ENCODE results near the gene ABCC10.
"Not testable (repeated sequence)": the region's sequence is repeated elsewhere in the genome, so short reads cannot be mapped to it uniquely, and the experiment has no call there.

The ABCC10 gene

DNA sequence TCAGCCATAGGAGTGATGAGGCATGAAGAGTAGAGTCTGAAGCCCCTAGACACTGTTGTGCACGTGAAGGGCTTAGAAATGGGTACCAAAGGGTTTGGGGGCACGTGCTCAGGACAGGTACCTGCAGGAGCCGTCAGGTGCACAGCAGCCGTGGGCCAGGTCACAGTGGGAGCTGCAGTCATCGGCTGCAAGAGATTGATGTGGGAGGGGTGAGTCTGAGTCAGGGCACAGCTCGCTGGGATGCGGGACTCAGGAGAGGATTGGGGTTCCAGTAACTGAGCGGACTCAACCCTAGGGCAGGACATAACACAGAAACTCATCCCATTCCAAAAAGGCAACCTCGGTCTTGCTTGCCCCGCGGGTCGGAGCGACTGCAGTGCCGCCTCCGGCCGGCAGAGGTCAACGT is 27.0 kb downstream of the ABCC10 start:
- CTCF ChIA-PET, result interaction anchor here (0.6 to 2.7 kb wide), 11 partner anchors 12 to 172 kb away, joined by 3 to 14 read pairs (median 4); no protein-coding TSS in a partner anchor
- peak; percentile 71 for DNase-seq (ENCODE audit: low spot score)
- TF ChIP-seq, protein P1, sequence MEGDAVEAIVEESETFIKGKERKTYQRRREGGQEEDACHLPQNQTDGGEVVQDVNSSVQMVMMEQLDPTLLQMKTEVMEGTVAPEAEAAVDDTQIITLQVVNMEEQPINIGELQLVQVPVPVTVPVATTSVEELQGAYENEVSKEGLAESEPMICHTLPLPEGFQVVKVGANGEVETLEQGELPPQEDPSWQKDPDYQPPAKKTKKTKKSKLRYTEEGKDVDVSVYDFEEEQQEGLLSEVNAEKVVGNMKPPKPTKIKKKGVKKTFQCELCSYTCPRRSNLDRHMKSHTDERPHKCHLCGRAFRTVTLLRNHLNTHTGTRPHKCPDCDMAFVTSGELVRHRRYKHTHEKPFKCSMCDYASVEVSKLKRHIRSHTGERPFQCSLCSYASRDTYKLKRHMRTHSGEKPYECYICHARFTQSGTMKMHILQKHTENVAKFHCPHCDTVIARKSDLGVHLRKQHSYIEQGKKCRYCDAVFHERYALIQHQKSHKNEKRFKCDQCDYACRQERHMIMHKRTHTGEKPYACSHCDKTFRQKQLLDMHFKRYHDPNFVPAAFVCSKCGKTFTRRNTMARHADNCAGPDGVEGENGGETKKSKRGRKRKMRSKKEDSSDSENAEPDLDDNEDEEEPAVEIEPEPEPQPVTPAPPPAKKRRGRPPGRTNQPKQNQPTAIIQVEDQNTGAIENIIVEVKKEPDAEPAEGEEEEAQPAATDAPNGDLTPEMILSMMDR (conservative IDR thresholded peaks at IDR 0.05; ENCODE audit: low read depth), result peak; percentile 94
- H3K27ac ChIP-seq, result peak overlapping the region; percentile 90
- POLR2A ChIA-PET (ENCODE audit: low non-redundant PET), result no interaction called here

DNA sequence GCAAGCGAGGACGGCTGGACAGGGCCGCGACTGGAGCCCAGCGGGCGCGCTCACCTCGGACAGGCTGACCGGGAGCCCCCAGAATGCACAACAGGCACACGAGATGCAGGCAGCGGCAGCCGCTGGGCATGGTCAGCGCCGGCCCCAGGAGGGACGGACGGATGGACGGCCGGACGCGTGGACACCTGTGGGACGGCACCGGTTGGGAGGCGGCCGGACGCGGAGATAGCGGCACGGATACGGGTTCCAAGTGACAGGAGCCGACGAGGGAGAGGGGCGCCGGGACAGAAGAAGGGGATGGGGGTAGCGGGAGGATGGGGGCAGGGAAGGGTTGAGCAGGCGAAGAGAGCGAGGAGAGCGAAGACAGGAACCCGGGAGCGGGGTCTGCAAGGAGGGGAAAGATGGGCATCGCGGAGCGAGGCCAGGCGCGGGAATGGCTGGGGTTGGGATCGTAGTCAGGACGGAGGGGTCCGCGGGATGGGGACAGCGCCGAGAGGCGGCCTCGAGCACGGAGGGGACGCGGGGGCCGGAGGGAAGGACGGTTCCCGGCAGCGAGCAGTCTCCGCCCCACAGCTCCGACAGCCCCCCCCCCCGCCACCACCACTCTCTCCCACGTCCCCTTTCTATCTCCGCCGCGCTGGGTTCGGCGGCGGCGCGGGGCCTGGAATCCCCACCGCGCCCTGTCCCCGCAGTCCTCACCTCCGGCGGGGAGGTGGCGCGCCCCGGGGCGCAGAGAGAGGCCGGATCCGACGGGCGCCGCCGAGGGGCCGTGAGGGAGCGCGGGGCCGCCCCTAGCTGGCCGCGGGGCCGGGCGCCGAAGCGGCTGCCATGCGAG is 27.6 kb downstream of the ABCC10 start:
- peak; percentile 50 for DNase-seq (ENCODE audit: low spot score)
- CTCF ChIA-PET, result interaction anchor here (0.6 to 2.7 kb wide), 7 partner anchors 11 to 172 kb away, joined by 3 to 14 read pairs (median 5); no protein-coding TSS in a partner anchor
- POLR2A ChIA-PET (ENCODE audit: low non-redundant PET), result no interaction called here
- H3K27ac ChIP-seq, result peak overlapping the region; percentile 90
- TF ChIP-seq, protein P1 (conservative IDR thresholded peaks at IDR 0.05; ENCODE audit: low read depth), result peak; percentile 57; the same call in 1 of the 2 replicates

DNA sequence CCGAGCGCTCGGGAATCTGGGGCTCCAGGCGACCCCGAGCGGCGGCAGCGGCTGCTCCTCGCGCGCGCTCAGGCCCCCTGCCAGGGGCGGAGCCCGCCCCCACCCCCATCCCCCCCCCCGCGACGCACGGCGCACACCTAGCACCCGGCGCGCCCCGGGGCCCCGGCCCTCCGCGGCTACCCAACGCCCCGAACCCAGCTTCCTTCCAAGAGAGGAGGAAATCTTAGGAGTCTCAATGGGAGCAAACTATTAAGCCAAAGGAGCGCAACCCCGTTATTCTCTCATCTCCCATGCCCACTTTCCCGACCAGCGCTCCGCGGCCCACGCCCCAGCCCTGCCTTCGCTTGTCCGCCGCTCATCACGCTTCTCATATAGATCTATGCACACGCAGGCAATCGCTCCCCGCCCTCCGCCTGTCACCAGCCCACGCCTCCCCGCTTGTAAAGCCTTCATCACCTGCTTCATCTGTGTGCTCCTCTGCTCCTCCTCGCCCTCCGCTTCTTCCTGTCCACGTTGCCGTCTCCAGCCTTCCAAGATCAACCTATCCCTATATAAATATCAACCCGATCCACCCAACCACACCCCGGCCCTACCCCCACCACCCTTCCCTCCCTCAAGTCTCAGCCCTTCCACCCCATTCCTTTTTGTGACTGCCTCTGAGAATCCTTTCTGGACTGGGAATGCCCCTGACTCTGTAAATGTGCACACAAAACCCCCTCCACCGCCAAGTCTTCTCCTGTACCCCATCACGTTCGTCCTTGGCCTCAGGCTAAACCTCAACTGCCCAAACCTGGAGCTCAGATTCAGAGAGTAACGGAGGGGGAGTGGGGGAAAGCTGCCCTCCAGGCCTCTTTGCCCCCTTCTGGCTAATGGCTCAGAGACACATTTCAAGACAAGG is 28.4 kb downstream of the ABCC10 start, which contains the start of gene DLK2:
Gene DLK2, minus strand, starts transcription at position 18 of the 898 bp plus-strand sequence. CDS start 723 bp downstream, outside the sequence.
- peak within 1 kb of the TSS; percentile 90 for H3K27ac ChIP-seq
- CTCF ChIA-PET, result interaction anchor here (0.5 to 3.0 kb wide), 7 partner anchors 15 to 51 kb away, joined by 3 to 14 read pairs (median 5); no protein-coding TSS in a partner anchor
- peak; percentile 73 for DNase-seq (ENCODE audit: low spot score)
- TF ChIP-seq, protein P1 (conservative IDR thresholded peaks at IDR 0.05; ENCODE audit: low read depth), result no peak
- POLR2A ChIA-PET (ENCODE audit: low non-redundant PET), result no interaction called here

DNA sequence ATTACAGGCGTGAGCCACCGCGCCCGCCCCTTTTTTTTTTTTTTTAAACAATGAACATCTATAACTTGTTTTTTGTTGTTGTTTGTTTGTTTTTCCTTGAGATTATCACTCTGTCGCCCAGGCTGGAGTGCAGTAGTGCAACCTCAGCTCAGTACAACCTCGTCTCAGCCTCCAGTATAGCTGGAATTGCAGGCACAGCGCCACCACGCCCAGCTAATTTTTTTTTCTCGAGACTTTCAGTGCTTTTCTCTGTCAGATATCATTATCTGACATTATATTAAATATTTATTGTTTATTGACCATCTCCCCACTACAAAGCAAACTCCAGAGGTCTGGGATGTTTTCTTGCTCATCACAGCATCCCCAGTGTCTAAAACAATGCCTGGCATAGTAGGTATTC is 30.3 kb downstream of the ABCC10 start:
- no peak overlapping the region for H3K27ac ChIP-seq
- POLR2A ChIA-PET (ENCODE audit: low non-redundant PET), result no interaction called here
- TF ChIP-seq, protein P1 (conservative IDR thresholded peaks at IDR 0.05; ENCODE audit: low read depth), result no peak

DNA sequence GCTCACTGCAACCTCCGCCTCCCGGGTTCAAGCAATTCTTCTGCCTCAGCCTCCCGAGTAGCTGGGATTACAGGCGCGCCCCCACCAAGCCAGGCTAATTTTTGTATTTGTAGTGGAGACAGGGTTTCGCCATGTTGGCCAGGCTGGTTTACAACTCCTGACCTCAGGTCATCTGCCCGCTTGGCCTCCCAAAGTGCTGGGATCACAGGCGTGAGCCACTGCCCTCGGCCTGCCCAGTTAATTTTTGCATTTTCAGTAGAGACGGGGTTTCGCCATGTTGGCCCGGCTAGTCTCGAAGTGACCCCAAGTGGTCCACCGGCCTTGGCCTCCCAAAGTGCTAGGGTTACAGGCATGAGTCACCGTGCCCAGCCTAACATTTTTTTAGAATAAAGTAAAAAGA is 30.8 kb downstream of the ABCC10 start:
- CTCF ChIA-PET, result interaction anchor here (0.7 to 3.0 kb wide), 2 partner anchors 49 to 142 kb away, joined by 3 to 13 read pairs; no protein-coding TSS in a partner anchor
- DNase-seq (ENCODE audit: low spot score); H3K27ac ChIP-seq; POLR2A ChIA-PET (ENCODE audit: low non-redundant PET): not testable (repeated sequence)

More for the DNA sequence above, 30.3 kb downstream of the ABCC10 start:
- CTCF ChIA-PET, result interaction anchor here (0.7 to 3.0 kb wide), 2 partner anchors 49 to 142 kb away, joined by 3 to 13 read pairs; no protein-coding TSS in a partner anchor
- DNase-seq (ENCODE audit: low spot score), result no peak

DNA sequence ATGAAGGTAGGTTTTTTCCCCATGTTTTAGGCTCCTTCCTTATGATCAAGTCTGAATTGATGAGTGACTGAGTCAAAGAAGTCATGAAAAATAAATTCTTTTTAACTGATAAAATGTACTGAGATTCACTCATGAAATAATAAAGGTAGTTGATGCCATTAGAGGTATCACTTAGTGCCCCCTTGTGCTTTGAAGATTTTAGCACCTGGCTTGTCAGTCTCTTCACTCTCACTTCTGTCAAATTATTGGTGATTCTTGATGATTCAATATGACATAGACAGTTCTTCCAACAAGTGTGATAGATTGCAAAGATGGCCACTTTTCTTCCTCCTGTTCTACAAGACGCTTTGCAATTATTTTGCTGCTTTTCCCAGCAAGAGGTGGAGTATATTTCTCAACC is 32.2 kb downstream of the ABCC10 start:
- no peak for DNase-seq (ENCODE audit: low spot score)
- H3K27ac ChIP-seq, result no peak overlapping the region
- CTCF ChIA-PET, result interaction anchor here (0.6 to 1.1 kb wide), 3 partner anchors 32 to 879 kb away, joined by 4 to 5 read pairs (median 4); no protein-coding TSS in a partner anchor
- POLR2A ChIA-PET (ENCODE audit: low non-redundant PET), result interaction anchor here (0.6 kb wide), 1 partner anchor 70 kb away, joined by 3 read pairs; no protein-coding TSS in a partner anchor
- TF ChIP-seq, protein P1 (conservative IDR thresholded peaks at IDR 0.05; ENCODE audit: low read depth), result no peak
